CD4-positive, alpha-beta T cell treated with Interleukin-12 subunit alpha and Interleukin-12 subunit beta, for 1 hour (primary cell): ENCODE data around the gene ZNF483.
"Not testable (repeated sequence)": the region's sequence is repeated elsewhere in the genome, so short reads cannot be mapped to it uniquely, and the experiment has no call there.

Experiments used
- DNase-seq: peaks from one replicate; pipeline ENCODE4 v3.0.0-alpha.2; 2020

ZNF483 gene

DNA sequence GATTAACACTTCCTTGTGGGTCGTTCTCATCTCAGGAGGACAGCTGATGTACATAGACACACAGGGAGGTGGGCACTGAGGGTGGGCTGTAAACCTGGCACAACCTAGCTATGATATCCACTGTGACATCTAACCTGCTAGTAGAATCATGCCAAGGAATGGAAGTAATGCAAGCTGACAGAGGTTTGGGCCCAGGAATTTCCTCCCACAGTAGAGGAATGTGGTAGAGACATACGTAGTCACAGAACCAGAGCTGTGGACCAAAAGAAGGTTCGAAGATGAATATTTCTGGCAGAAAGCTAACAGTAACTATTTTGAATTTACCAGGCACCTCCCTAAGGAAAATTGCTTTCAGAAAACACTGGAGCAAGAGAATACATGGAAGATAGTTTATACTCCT, 90.9 kb downstream of the ZNF483 start:
- no peak for DNase-seq

DNA sequence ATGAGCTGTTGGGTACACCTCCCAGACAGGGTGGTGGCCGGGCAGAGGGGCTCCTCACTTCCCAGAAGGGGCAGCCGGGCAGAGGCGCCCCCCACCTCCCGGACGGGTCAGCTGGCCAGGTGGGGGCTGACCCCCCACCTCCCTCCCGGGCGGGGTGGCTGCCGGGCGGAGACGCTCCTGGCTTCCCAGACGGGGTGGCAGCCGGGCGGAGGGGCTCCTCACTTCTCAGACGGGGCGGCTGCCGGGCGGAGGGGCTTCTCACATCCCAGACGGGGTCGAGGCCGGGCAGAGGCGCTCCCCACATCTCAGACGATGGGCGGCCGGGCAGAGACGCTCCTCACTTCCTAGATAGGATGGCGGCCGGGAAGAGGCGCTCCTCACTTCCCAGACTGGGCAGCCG, 92.4 kb downstream of the ZNF483 start:
- DNase-seq: not testable (repeated sequence)

DNA sequence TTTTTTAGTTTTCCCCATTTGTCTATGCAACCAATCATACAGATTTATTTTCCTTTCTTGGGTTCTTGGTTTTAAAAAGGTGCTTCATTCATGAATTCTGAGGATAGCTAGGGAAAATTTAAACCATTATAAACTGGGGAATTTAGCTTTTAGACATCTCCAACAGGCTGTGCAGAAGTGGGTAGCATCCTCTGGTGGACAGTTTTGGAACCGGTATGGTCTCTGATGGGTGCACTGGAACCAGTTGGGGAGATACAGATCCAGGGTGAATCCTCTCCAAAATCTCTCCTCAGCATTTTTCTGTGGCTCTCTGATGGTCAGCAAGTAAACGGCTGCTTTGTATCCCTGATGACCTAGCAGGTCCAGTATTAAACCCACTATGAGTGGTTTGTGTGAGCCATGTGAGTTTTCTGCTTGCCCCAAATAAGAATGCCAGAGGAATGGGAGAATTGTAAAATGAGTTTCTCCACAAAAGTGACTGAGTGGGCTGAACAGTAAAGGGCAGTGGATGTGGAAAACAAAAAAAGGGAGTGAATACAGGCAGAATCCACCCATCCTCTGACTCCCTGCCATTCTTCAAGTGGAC, 97.0 kb downstream of the ZNF483 start:
- DNase-seq: peak; percentile 12

DNA sequence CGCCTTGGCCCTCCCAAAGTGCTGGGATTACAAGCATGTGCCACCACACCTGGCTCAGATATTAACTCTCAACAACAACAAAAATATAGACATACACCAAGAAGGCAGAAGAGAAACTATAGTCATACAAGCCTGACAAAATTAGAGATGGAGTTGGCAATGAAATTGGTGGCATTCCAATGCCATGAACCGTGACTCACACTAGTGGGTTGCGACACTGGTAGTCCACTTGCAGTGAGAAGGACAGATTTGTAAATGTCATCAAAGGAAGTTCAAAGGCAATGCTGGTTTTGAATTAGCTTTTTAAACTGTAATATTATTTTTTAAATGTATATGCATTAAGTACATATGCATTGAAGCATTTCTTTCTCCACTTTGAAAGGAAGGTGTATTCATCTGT, 97.6 kb downstream of the ZNF483 start:
- no peak for DNase-seq
